ENCODE measurements around the gene ABLIM1. TPM values are rescaled to one million over a fixed set of nuclear protein-coding genes. Genes with fewer than 3 reads are reported as not detected.

The ABLIM1 gene
- total and polyA plus RNA-seq, 2 of the 13 experiments (the other 11 are each of a cell fraction or from before 2014, with no cell fraction given) = 59.4 to 92.7 TPM

DNA sequence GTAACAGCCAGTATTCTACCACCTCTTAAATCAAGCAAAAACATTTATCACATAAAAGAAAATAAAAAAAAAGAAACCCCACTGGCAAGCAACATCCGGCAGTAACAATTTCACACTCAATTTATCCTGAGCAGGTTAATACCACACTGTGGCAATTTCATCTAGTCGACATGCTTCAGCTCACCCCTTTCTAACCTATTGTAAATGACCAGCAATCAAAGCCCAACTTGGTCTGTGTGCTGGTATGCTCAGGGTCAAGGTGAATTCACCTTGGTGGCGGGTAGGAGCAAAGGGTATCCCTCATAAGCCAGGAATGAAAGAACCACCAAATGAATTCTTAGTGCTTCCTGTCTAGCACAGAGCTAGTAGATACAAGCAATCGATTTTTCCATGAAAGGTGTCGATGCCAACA lies 144.7 kb downstream of the ABLIM1 start (continued):
- TF ChIP-seq TBX2 (CRISPR knock-in tag; IDR thresholded peaks at IDR 0.05; ENCODE audit: borderline replicate concordance) = 0 out of 2 replicates have a peak, but pooled peaks have one; percentile 19
- no peak for TF ChIP-seq CEBPG (CRISPR knock-in tag; IDR thresholded peaks at IDR 0.05)
- no peak for TF ChIP-seq KDM1A (CRISPR knock-in tag; IDR thresholded peaks at IDR 0.05)
- no peak for TF ChIP-seq RFX1 (IDR thresholded peaks at IDR 0.05)
- no peak for TF ChIP-seq ZNF550 (CRISPR knock-in tag; IDR thresholded peaks at IDR 0.05; ENCODE audit: borderline replicate concordance)
- TF ChIP-seq, protein P1, sequence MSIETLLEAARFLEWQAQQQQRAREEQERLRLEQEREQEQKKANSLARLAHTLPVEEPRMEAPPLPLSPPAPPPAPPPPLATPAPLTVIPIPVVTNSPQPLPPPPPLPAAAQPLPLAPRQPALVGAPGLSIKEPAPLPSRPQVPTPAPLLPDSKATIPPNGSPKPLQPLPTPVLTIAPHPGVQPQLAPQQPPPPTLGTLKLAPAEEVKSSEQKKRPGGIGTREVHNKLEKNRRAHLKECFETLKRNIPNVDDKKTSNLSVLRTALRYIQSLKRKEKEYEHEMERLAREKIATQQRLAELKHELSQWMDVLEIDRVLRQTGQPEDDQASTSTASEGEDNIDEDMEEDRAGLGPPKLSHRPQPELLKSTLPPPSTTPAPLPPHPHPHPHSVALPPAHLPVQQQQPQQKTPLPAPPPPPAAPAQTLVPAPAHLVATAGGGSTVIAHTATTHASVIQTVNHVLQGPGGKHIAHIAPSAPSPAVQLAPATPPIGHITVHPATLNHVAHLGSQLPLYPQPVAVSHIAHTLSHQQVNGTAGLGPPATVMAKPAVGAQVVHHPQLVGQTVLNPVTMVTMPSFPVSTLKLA (IDR thresholded peaks at IDR 0.05) = no peak
- no peak for TF ChIP-seq HNRNPUL1 (IDR thresholded peaks at IDR 0.05; ENCODE audit: low read depth, low read length)

DNA sequence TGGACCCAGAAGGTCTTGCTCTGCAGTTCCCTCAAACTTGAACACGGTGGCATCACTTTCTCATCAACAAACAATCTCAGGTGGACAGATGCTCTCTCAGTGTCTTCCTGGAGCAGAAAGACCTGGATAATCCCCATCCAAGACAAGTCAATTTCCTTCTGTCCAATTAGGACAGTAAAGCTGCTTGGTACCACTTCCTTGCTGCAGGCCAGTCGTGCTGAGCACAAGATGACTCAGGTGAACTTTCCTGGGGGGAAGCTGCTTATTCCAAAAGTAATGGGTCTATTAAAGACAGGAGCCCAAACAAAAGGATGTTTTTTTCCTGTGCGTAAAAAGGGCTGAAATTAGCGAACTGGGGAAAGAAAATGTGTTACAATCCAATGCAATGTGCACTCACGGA lies 146.2 kb downstream of the ABLIM1 start:
- Histone ChIP-seq H4K20me1 (ENCODE audit: insufficient read depth, low read length) (peaks cover 20% of the 10 kb centered on the region), H3K9me3 (ENCODE audit: low read length) (no peaks in the 10 kb centered on the region), H3K4me3 (replicated peaks in 1 of 3; ENCODE audit: insufficient read depth in 1 of 3, low read depth in 2 of 3, low read length in 3 of 3) (no peak overlapping the region), H3K4me1 (ENCODE audit: insufficient read depth, low read length) (peaks cover 81% of the 10 kb centered on the region), H3K79me2 (ENCODE audit: insufficient read depth, low read length) (peaks cover 97% of the 10 kb centered on the region), H3K9ac (ENCODE audit: insufficient read depth, low read depth, low read length) (no peak overlapping the region), H2AFZ (ENCODE audit: low read length) (no peak overlapping the region), H3K4me2 (ENCODE audit: low read depth, low read length) (no peak overlapping the region), H3K27ac (ENCODE audit: extremely low read length, insufficient read depth, low read length) (no peak overlapping the region), H3K36me3 (replicated peaks in 1 of 2; ENCODE audit: control insufficient read depth in 1 of 2, insufficient read depth in 2 of 2, low read length in 2 of 2) (peaks cover 0 to 14% of the 10 kb centered on the region in 2 experiments; a peak in 2 of 5 replicates), H3K27me3 (ENCODE audit: control insufficient read depth in 1 of 2, insufficient read depth in 2 of 2, low read length in 2 of 2) (no peaks in the 10 kb centered on the region)
- BruUV-seq (replicated peaks) = no TSS peak
- 96% methylated on average over 5 of the region's 5 CpGs for WGBS (ENCODE audit: low lambda C conversion rate)
- in situ Hi-C loops (cut with HindIII; ENCODE audit: extremely low pct_ligation_motif_present, low pct_unique_long_range_greater_than_20kb) = no loop called here
- ATAC-seq (no peak), FAIRE-seq (no peak), DNase-seq (ENCODE audit: low spot score) (no peak)
- TF ChIP-seq SNAPC2 (CRISPR knock-in tag; IDR thresholded peaks at IDR 0.05) (no peak), HES4 (CRISPR knock-in tag; IDR thresholded peaks at IDR 0.05; ENCODE audit: borderline replicate concordance) (no peak), ZFP36 (IDR thresholded peaks at IDR 0.05; ENCODE audit: borderline replicate concordance, low read depth, low read length, partially characterized antibody) (no peak), HNRNPUL1 (IDR thresholded peaks at IDR 0.05; ENCODE audit: low read depth, low read length) (no peak), KMT2A (CRISPR knock-in tag; IDR thresholded peaks at IDR 0.05) (no peak), SRSF9 (IDR thresholded peaks at IDR 0.05; ENCODE audit: borderline replicate concordance, insufficient read depth, low read depth, low read length, poor library complexity, severe bottlenecking) (no peak), KLF9 (CRISPR knock-in tag; IDR thresholded peaks at IDR 0.05; ENCODE audit: low read depth) (no peak), KAT2B (IDR thresholded peaks at IDR 0.05; ENCODE audit: borderline replicate concordance, low read depth, low read length) (no peak), U2AF1 (optimal IDR thresholded peaks at IDR 0.05; ENCODE audit: low read depth, low read length) (no peak)
- intact Hi-C loops (cut with micrococcal nuclease; ENCODE audit: unreplicated experiment) = no loop called here
- ChIA-PET CTCF (ENCODE audit: low intra/inter-chr PET ratio, low total read pairs) (no interaction called here), POLR2A (no interaction called here)

Measured in HepG2 (cell line).